ENCODE results near the gene DPH6. TPM values are rescaled to one million over a fixed set of nuclear protein-coding genes. Genes with fewer than 3 reads are reported as not detected.

DPH6 gene
- total RNA-seq, 1 donor from 2014 or later, result 18.8 TPM

DNA sequence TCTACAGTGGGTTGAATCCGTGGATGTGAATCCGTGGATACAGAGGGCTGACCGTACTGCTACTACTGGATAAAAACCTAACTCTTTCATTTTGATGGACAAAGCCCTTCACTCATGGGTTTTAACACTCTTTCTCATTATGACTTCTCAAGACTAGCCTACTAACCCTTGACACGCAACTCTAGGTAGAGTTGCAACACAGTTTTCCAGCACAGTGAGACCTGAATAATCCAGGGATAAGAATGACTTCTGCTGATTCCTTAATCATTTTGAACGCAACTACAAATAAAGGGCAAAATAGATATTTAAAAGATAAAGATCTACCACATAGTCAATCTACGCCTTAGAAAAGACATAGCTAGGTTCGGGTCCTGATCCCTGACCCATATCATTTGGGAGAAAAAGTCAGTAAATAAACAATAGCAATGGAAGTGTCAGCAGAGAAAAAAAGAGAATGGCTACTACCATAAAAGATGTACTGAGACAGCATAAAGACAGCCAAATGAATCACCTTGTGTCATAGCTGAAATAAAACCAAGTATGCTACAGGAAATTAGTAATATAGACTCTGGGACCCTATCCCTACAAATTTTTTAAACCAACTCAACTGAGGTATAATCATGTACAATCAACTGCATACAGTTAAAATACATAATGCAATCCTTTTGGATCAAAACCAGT is 87.6 kb downstream of the DPH6 start:
- ChIA-PET POLR2A (no interaction called here), CTCF (interaction anchor here (2.4 kb wide), 1 partner anchor 14 kb away, joined by 5 read pairs; no protein-coding TSS in a partner anchor)
- intact Hi-C loops (cut with micrococcal nuclease), result no loop called here
- Mint-ChIP-seq H3K4me3 (no peak overlapping the region), H3K27me3 (no peaks in the 10 kb centered on the region), H3K36me3 (ENCODE audit: low read depth) (peaks cover 1% of the 10 kb centered on the region), H3K27ac (no peak overlapping the region), H3K9me3 (no peaks in the 10 kb centered on the region), H3K4me1 (no peaks in the 10 kb centered on the region)
- DNase-seq (no peak), ATAC-seq (ENCODE audit: low read depth) (no peak)
- TF ChIP-seq, protein P1, sequence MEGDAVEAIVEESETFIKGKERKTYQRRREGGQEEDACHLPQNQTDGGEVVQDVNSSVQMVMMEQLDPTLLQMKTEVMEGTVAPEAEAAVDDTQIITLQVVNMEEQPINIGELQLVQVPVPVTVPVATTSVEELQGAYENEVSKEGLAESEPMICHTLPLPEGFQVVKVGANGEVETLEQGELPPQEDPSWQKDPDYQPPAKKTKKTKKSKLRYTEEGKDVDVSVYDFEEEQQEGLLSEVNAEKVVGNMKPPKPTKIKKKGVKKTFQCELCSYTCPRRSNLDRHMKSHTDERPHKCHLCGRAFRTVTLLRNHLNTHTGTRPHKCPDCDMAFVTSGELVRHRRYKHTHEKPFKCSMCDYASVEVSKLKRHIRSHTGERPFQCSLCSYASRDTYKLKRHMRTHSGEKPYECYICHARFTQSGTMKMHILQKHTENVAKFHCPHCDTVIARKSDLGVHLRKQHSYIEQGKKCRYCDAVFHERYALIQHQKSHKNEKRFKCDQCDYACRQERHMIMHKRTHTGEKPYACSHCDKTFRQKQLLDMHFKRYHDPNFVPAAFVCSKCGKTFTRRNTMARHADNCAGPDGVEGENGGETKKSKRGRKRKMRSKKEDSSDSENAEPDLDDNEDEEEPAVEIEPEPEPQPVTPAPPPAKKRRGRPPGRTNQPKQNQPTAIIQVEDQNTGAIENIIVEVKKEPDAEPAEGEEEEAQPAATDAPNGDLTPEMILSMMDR (IDR thresholded peaks at IDR 0.05), result no peak

DNA sequence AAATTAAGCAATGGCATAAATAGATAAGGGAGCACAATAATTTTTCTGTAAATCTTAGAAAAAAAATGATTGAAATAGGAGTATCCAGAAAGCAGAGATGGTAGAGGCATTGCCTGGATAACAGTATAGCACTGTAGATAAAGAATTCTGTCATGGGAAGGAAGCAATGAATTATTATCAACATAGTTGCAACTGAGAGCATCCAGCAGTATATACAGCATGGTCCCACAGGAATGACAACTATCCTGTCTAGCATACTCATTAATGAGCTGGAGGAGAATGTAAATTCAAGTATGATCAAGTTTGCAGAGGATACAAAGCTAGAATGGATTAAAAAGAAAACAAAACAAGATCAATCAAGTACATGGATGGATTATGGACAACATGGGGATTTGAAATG is 90.8 kb downstream of the DPH6 start:
- ChIA-PET POLR2A (no interaction called here), CTCF (no interaction called here)
- Mint-ChIP-seq H3K27ac (no peak overlapping the region), H3K4me3 (no peak overlapping the region), H3K9me3 (no peaks in the 10 kb centered on the region), H3K4me1 (no peaks in the 10 kb centered on the region), H3K36me3 (ENCODE audit: low read depth) (peaks cover 7% of the 10 kb centered on the region), H3K27me3 (no peaks in the 10 kb centered on the region)
- intact Hi-C loops (cut with micrococcal nuclease), result no loop called here
- ATAC-seq (ENCODE audit: low read depth) (no peak), DNase-seq (no peak)
- TF ChIP-seq, protein P1 (IDR thresholded peaks at IDR 0.05), result no peak

DNA sequence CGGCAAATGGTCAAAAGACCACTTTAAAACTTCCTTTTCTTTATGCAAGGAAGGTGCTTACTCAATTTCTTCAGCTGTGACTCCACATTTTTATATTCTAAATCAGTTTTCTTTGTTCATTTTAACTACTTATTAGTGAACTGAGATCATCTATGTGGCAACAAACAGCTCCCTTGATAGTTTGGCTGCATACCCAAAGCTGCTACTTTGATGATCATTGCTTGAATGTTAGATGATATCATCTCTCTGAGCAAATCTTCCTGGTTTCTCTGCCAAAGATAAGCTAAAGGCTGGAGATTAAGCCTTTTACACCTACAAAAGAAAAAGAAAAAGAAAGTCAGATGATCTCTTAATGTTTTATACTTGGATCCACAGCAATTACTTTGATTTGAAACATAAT is 95.5 kb downstream of the DPH6 start:
- H3K4me1 Mint-ChIP-seq, result no peaks in the 10 kb centered on the region
- TF ChIP-seq, protein P1 (IDR thresholded peaks at IDR 0.05), result no peak
- ChIA-PET POLR2A (no interaction called here), CTCF (interaction anchor here (0.6 kb wide), 1 partner anchor 252 kb away, joined by 3 read pairs; no protein-coding TSS in a partner anchor)
- no peak overlapping the region for H3K4me3 Mint-ChIP-seq
- H3K9me3 Mint-ChIP-seq, result no peaks in the 10 kb centered on the region
- H3K36me3 Mint-ChIP-seq (ENCODE audit: low read depth), result peaks cover 19% of the 10 kb centered on the region
- DNase-seq, result no peak
- H3K27ac Mint-ChIP-seq, result no peak overlapping the region
- no peak for ATAC-seq (ENCODE audit: low read depth)
- H3K27me3 Mint-ChIP-seq, result no peaks in the 10 kb centered on the region
- intact Hi-C loops (cut with micrococcal nuclease), result no loop called here

DNA sequence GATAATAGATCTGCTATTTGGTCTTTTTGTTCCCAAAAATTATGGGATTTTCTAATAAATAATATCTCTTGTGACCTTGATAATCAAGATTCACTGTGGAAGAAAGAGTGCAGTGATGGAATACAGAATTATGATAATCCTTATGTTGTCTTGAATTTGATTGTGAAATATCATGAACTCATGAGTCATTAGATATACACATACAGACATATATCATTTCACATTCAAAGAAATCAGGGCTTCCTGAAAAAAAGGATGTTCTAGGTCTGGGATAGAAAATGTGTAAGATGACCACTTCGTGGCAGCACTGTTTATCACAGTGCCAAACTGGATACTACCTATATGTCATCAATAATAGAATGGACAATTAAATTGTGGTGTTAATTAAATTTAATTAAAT is 97.7 kb downstream of the DPH6 start:
- Mint-ChIP-seq H3K9me3 (no peaks in the 10 kb centered on the region), H3K4me3 (no peak overlapping the region), H3K4me1 (no peaks in the 10 kb centered on the region), H3K27ac (no peak overlapping the region), H3K27me3 (no peaks in the 10 kb centered on the region), H3K36me3 (ENCODE audit: low read depth) (peaks cover 17% of the 10 kb centered on the region)
- TF ChIP-seq, protein P1 (IDR thresholded peaks at IDR 0.05), result no peak
- DNase-seq, result no peak
- intact Hi-C loops (cut with micrococcal nuclease), result no loop called here
- POLR2A ChIA-PET, result no interaction called here
- no peak for ATAC-seq (ENCODE audit: low read depth)
- CTCF ChIA-PET, result no interaction called here

DNA sequence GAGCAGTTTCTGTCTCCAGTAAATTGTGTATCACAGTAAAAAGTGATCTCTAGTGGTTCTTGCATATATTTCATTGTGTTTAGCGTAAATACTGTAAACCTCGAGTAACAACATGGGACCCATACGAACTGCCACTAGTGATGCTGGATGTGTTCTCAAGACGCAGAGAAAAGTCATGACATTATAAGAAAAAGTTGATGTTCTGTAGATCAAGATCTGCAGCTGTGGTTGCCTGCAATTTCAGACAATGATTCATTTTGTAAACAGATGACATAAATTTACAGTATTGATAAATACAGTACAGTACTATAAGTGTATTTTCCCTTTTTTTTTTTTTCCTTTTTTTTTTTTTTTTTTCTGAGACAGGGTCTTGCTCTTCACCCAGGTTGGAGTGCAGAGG is 100.1 kb downstream of the DPH6 start:
- no peaks in the 10 kb centered on the region for H3K27me3 Mint-ChIP-seq
- H3K4me1 Mint-ChIP-seq, result no peaks in the 10 kb centered on the region
- TF ChIP-seq, protein P1 (IDR thresholded peaks at IDR 0.05), result no peak
- H3K9me3 Mint-ChIP-seq, result no peaks in the 10 kb centered on the region
- CTCF ChIA-PET, result interaction anchor here (0.7 to 3.4 kb wide), 3 partner anchors 11 to 622 kb away, joined by 3 to 22 read pairs (median 13); no protein-coding TSS in a partner anchor
- H3K27ac Mint-ChIP-seq, result no peak overlapping the region
- peaks cover 15% of the 10 kb centered on the region for H3K36me3 Mint-ChIP-seq (ENCODE audit: low read depth)
- intact Hi-C loops (cut with micrococcal nuclease), result loop anchor here (2.0 kb wide), 1 partner anchor 155 kb away; no protein-coding TSS in a partner anchor
- H3K4me3 Mint-ChIP-seq, result no peak overlapping the region
- POLR2A ChIA-PET, result no interaction called here
- ATAC-seq (ENCODE audit: low read depth) (no peak), DNase-seq (no peak)

Measured in activated B cell treated with CpG ODN at 0.5 μM for 24 hours (primary cell).